GM23338 (cell line): ENCODE data around the gene SIRT3. TPM values are rescaled to one million over a fixed set of nuclear protein-coding genes. Genes with fewer than 3 reads are reported as not detected.

ENCODE experiments used
- ATAC-seq: fragments of 200-7000 bp; cut with Tn5 transposase; 3 replicates; pipeline ENCODE4 v1.9.1; 2020
- DNase-seq: peaks from one replicate; pipeline ENCODE4 v3.0.0-alpha.2; 2015; ENCODE audit warnings: low spot score
- H2AFZ ChIP-seq: fragments of 200-600 bp; sonication (generic); 2 replicates; pipeline ENCODE4 v1.8.0; 2016; ENCODE audit warnings: antibody characterized with exemption, mild to moderate bottlenecking, moderate library complexity
- H3F3A ChIP-seq: fragments of 200-600 bp; sonication (generic); replicated peaks from 2 replicates; pipeline ENCODE4 v1.8.0; 2017; ENCODE audit warnings: antibody characterized with exemption, mixed run types, low read depth
- H3K27ac ChIP-seq: fragments of 200-600 bp; sonication (generic); 2 replicates; pipeline ENCODE4 v1.6.1; 2016; ENCODE audit warnings: low read depth
- H3K27me3 ChIP-seq: fragments of 200-600 bp; sonication (generic); 2 replicates; pipeline ENCODE4 v1.8.0; 2016; ENCODE audit warnings: mild to moderate bottlenecking, mixed run types, moderate library complexity; ENCODE audit not compliant: insufficient read depth
- H3K36me3 ChIP-seq: fragments of 200-600 bp; sonication (generic); 2 replicates; pipeline ENCODE4 v1.8.0; 2016; ENCODE audit warnings: mild to moderate bottlenecking; ENCODE audit not compliant: insufficient read depth
- H3K4me1 ChIP-seq: fragments of 200-600 bp; sonication (generic); 2 replicates; pipeline ENCODE4 v1.8.0; 2016; ENCODE audit warnings: mild to moderate bottlenecking, moderate library complexity; ENCODE audit not compliant: insufficient read depth
- H3K4me2 ChIP-seq: fragments of 200-600 bp; sonication (generic); 2 replicates; pipeline ENCODE4 v1.7.1; 2017; ENCODE audit warnings: mixed run types
- H3K4me3 ChIP-seq: fragments of 200-600 bp; sonication (generic); 2 replicates; pipeline ENCODE4 v1.6.1; 2016; ENCODE audit warnings: mixed run types
- H3K79me2 ChIP-seq: fragments of 200-600 bp; sonication (generic); replicated peaks from 2 replicates; pipeline ENCODE4 v1.8.0; 2017; ENCODE audit warnings: mild to moderate bottlenecking; ENCODE audit not compliant: insufficient read depth
- H3K9me2 ChIP-seq: fragments of 200-600 bp; sonication (generic); 2 replicates; pipeline ENCODE4 v1.8.0; 2017; ENCODE audit not compliant: insufficient read depth
- H4K20me1 ChIP-seq: fragments of 200-600 bp; sonication (generic); replicated peaks from 2 replicates; pipeline ENCODE4 v1.8.0; 2017; ENCODE audit warnings: mild to moderate bottlenecking; ENCODE audit not compliant: insufficient read depth
- H3K27ac Mint-ChIP-seq: 2 replicates; pipeline ENCODE4 v1.8.0; 2020; ENCODE audit warnings: inconsistent platforms, mild to moderate bottlenecking, moderate library complexity, mixed read lengths
- H3K27me3 Mint-ChIP-seq: 3 replicates; pipeline ENCODE4 v1.8.0; 2022; ENCODE audit warnings: low read depth, mild to moderate bottlenecking, moderate library complexity, mixed read lengths, inconsistent platforms; ENCODE audit not compliant: insufficient read depth, poor library complexity
- H3K36me3 Mint-ChIP-seq: 3 replicates; pipeline ENCODE4 v1.8.0; 2021; ENCODE audit warnings: low read depth, mild to moderate bottlenecking, inconsistent platforms, moderate library complexity, mixed read lengths
- H3K4me1 Mint-ChIP-seq: 3 replicates; pipeline ENCODE4 v1.8.0; 2020; ENCODE audit warnings: mild to moderate bottlenecking, inconsistent platforms, mixed read lengths
- H3K4me3 Mint-ChIP-seq: 3 replicates; pipeline ENCODE4 v1.8.0; 2021; ENCODE audit warnings: moderate library complexity, mild to moderate bottlenecking, inconsistent platforms, mixed read lengths
- H3K9me3 Mint-ChIP-seq: 3 replicates; pipeline ENCODE4 v1.8.0; 2020; ENCODE audit warnings: moderate library complexity, mild to moderate bottlenecking, inconsistent platforms, mixed read lengths
- CREB1 ChIP-seq: fragments of 250-450 bp; sonication (Bioruptor Pico); IDR thresholded peaks from 2 replicates; pipeline ENCODE4 v1.5.0; 2020; ENCODE audit warnings: low read depth, mild to moderate bottlenecking, moderate library complexity
- ETS1 ChIP-seq: IDR thresholded peaks from 2 replicates; pipeline ENCODE4 v1.6.1; 2016; ENCODE audit warnings: antibody characterized with exemption
- EZH2 ChIP-seq: fragments of 200-600 bp; sonication (generic); IDR thresholded peaks from one replicate; pipeline ENCODE4 v1.8.0; 2017; ENCODE audit warnings: antibody characterized with exemption, mild to moderate bottlenecking, low read depth; ENCODE audit not compliant: unreplicated experiment
- EZH2phosphoT487 ChIP-seq: fragments of 200-600 bp; sonication (generic); IDR thresholded peaks from one replicate; pipeline ENCODE4 v1.8.1; 2018; ENCODE audit warnings: antibody characterized with exemption; ENCODE audit not compliant: unreplicated experiment
- JUNB ChIP-seq: IDR thresholded peaks from one replicate; pipeline ENCODE4 v1.6.1; 2016; ENCODE audit warnings: antibody characterized with exemption; ENCODE audit not compliant: unreplicated experiment
- NANOG ChIP-seq: IDR thresholded peaks from 2 replicates; pipeline ENCODE4 v1.6.1; 2016; ENCODE audit warnings: antibody characterized with exemption, borderline replicate concordance
- POLR2AphosphoS5 ChIP-seq: IDR thresholded peaks from 2 replicates; pipeline ENCODE4 v1.6.1; 2016; ENCODE audit warnings: antibody characterized with exemption, low read depth
- STAT1 ChIP-seq: IDR thresholded peaks from one replicate; pipeline ENCODE4 v1.6.1; 2016; ENCODE audit warnings: antibody characterized with exemption; ENCODE audit not compliant: unreplicated experiment
- ZNF114 ChIP-seq: fragments of 250-450 bp; sonication (Bioruptor Pico); IDR thresholded peaks from 2 replicates; pipeline ENCODE4 v1.5.0; 2020; ENCODE audit warnings: mild to moderate bottlenecking, moderate library complexity
- ZNF331 ChIP-seq: fragments of 250-450 bp; sonication (Bioruptor Pico); IDR thresholded peaks from 2 replicates; pipeline ENCODE4 v1.5.0; 2020; ENCODE audit warnings: low read depth, mild to moderate bottlenecking, moderate library complexity
- polyA plus RNA-seq: library from polyadenylated mRNA; unstranded; fragments of >200 nt; fragmentation: Nextera tagmentation; extraction: Ambion mirVana; gene quantifications from 2 replicates; pipeline ENCODE4 v1.2.1, GENCODE V29; 2016
- total RNA-seq: library from RNA; depleted of rRNA; stranded (reverse); fragments of >200 nt; shearing (Covaris generic); gene quantifications from 2 replicates; pipeline ENCODE4 v1.2.3, GENCODE V29; 2014
- TF ChIP-seq, protein P1 (sequence below): fragments of 250-450 bp; sonication (Bioruptor Pico); IDR thresholded peaks from 2 replicates; pipeline ENCODE4 v1.5.0; 2020; ENCODE audit warnings: mild to moderate bottlenecking, moderate library complexity
- TF ChIP-seq, protein P2 (sequence below), 2 experiments: fragments of 200-600 bp in 1 of 2; sonication (generic) in 1 of 2; conservative IDR thresholded peaks; 2 replicates each; pipeline versions ENCODE4 v1.5.1 to v1.6.1; 2016 to 2017; ENCODE audit warnings: antibody characterized with exemption in 2 of 2, low read depth in 2 of 2, mild to moderate bottlenecking in 2 of 2, moderate library complexity in 1 of 2
- TF ChIP-seq, protein P3 (sequence below): IDR thresholded peaks from one replicate; pipeline ENCODE4 v1.6.1; 2018; ENCODE audit warnings: antibody characterized with exemption; ENCODE audit not compliant: unreplicated experiment

The SIRT3 gene
- total and polyA plus RNA-seq, 2 experiments from 2014 or later: 7.0 to 11.4 TPM

GRCh38 chr11:241634-242033 lies 5.5 kb upstream of the SIRT3 start:
- Mint-ChIP-seq H3K9me3 (no peaks in the 10 kb centered on the region), H3K4me3 (no peak overlapping the region), H3K4me1 (no peaks in the 10 kb centered on the region), H3K27me3 (peaks cover 3% of the 10 kb centered on the region), H3K36me3 (peaks cover 48% of the 10 kb centered on the region), H3K27ac (no peak overlapping the region)
- no peak overlapping the region for H3K4me3 ChIP-seq
- H3K4me1 ChIP-seq: peaks cover 6% of the 10 kb centered on the region
- TF ChIP-seq ZNF114 (CRISPR knock-in tag) (no peak), CREB1 (CRISPR knock-in tag) (no peak), ETS1 (no peak), EZH2phosphoT487 (no peak), NANOG (no peak), EZH2 (no peak), POLR2AphosphoS5 (no peak), JUNB (no peak), ZNF331 (CRISPR knock-in tag) (no peak), STAT1 (no peak)
- TF ChIP-seq, protein P1, sequence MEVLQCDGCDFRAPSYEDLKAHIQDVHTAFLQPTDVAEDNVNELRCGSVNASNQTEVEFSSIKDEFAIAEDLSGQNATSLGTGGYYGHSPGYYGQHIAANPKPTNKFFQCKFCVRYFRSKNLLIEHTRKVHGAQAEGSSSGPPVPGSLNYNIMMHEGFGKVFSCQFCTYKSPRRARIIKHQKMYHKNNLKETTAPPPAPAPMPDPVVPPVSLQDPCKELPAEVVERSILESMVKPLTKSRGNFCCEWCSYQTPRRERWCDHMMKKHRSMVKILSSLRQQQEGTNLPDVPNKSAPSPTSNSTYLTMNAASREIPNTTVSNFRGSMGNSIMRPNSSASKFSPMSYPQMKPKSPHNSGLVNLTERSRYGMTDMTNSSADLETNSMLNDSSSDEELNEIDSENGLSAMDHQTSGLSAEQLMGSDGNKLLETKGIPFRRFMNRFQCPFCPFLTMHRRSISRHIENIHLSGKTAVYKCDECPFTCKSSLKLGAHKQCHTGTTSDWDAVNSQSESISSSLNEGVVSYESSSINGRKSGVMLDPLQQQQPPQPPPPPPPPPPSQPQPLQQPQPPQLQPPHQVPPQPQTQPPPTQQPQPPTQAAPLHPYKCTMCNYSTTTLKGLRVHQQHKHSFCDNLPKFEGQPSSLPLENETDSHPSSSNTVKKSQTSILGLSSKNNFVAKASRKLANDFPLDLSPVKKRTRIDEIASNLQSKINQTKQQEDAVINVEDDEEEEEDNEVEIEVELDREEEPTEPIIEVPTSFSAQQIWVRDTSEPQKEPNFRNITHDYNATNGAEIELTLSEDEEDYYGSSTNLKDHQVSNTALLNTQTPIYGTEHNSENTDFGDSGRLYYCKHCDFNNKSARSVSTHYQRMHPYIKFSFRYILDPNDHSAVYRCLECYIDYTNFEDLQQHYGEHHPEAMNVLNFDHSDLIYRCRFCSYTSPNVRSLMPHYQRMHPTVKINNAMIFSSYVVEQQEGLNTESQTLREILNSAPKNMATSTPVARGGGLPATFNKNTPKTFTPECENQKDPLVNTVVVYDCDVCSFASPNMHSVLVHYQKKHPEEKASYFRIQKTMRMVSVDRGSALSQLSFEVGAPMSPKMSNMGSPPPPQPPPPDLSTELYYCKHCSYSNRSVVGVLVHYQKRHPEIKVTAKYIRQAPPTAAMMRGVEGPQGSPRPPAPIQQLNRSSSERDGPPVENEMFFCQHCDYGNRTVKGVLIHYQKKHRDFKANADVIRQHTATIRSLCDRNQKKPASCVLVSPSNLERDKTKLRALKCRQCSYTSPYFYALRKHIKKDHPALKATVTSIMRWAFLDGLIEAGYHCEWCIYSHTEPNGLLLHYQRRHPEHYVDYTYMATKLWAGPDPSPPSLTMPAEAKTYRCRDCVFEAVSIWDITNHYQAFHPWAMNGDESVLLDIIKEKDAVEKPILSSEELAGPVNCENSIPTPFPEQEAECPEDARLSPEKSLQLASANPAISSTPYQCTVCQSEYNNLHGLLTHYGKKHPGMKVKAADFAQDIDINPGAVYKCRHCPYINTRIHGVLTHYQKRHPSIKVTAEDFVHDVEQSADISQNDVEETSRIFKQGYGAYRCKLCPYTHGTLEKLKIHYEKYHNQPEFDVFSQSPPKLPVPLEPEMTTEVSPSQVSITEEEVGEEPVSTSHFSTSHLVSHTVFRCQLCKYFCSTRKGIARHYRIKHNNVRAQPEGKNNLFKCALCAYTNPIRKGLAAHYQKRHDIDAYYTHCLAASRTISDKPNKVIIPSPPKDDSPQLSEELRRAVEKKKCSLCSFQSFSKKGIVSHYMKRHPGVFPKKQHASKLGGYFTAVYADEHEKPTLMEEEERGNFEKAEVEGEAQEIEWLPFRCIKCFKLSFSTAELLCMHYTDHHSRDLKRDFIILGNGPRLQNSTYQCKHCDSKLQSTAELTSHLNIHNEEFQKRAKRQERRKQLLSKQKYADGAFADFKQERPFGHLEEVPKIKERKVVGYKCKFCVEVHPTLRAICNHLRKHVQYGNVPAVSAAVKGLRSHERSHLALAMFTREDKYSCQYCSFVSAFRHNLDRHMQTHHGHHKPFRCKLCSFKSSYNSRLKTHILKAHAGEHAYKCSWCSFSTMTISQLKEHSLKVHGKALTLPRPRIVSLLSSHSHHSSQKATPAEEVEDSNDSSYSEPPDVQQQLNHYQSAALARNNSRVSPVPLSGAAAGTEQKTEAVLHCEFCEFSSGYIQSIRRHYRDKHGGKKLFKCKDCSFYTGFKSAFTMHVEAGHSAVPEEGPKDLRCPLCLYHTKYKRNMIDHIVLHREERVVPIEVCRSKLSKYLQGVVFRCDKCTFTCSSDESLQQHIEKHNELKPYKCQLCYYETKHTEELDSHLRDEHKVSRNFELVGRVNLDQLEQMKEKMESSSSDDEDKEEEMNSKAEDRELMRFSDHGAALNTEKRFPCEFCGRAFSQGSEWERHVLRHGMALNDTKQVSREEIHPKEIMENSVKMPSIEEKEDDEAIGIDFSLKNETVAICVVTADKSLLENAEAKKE (CRISPR knock-in tag): no peak
- TF ChIP-seq, protein P2, sequence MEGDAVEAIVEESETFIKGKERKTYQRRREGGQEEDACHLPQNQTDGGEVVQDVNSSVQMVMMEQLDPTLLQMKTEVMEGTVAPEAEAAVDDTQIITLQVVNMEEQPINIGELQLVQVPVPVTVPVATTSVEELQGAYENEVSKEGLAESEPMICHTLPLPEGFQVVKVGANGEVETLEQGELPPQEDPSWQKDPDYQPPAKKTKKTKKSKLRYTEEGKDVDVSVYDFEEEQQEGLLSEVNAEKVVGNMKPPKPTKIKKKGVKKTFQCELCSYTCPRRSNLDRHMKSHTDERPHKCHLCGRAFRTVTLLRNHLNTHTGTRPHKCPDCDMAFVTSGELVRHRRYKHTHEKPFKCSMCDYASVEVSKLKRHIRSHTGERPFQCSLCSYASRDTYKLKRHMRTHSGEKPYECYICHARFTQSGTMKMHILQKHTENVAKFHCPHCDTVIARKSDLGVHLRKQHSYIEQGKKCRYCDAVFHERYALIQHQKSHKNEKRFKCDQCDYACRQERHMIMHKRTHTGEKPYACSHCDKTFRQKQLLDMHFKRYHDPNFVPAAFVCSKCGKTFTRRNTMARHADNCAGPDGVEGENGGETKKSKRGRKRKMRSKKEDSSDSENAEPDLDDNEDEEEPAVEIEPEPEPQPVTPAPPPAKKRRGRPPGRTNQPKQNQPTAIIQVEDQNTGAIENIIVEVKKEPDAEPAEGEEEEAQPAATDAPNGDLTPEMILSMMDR (conservative IDR thresholded peaks at IDR 0.05; ENCODE audit: low read depth in 2 of 2): no peak
- TF ChIP-seq, protein P3, sequence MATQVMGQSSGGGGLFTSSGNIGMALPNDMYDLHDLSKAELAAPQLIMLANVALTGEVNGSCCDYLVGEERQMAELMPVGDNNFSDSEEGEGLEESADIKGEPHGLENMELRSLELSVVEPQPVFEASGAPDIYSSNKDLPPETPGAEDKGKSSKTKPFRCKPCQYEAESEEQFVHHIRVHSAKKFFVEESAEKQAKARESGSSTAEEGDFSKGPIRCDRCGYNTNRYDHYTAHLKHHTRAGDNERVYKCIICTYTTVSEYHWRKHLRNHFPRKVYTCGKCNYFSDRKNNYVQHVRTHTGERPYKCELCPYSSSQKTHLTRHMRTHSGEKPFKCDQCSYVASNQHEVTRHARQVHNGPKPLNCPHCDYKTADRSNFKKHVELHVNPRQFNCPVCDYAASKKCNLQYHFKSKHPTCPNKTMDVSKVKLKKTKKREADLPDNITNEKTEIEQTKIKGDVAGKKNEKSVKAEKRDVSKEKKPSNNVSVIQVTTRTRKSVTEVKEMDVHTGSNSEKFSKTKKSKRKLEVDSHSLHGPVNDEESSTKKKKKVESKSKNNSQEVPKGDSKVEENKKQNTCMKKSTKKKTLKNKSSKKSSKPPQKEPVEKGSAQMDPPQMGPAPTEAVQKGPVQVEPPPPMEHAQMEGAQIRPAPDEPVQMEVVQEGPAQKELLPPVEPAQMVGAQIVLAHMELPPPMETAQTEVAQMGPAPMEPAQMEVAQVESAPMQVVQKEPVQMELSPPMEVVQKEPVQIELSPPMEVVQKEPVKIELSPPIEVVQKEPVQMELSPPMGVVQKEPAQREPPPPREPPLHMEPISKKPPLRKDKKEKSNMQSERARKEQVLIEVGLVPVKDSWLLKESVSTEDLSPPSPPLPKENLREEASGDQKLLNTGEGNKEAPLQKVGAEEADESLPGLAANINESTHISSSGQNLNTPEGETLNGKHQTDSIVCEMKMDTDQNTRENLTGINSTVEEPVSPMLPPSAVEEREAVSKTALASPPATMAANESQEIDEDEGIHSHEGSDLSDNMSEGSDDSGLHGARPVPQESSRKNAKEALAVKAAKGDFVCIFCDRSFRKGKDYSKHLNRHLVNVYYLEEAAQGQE: no peak
- H3K9me2 ChIP-seq: no peaks in the 10 kb centered on the region
- DNase-seq (no peak), ATAC-seq (no peak)
- no peak overlapping the region for H3K4me2 ChIP-seq
- H2AFZ ChIP-seq: no peak overlapping the region
- H4K20me1 ChIP-seq: peaks cover 19% of the 10 kb centered on the region; the same call in 1 of the 2 replicates
- H3K27me3 ChIP-seq: no peaks in the 10 kb centered on the region
- no peak overlapping the region for H3K27ac ChIP-seq
- H3F3A ChIP-seq: peaks cover 12% of the 10 kb centered on the region
- H3K36me3 ChIP-seq: peaks cover 28% of the 10 kb centered on the region
- H3K79me2 ChIP-seq: peaks cover 26% of the 10 kb centered on the region
